Testis (tissue), 2 donors: ENCODE results near the gene CBLC.

ENCODE experiments used
- POLR2A ChIP-seq: fragments of 450-650 bp; IDR thresholded peaks from one replicate; pipeline ENCODE4 v1.6.1; 2017; ENCODE audit warnings: antibody characterized with exemption, mild to moderate bottlenecking, moderate library complexity
- TF ChIP-seq, protein P1 (sequence below), 3 experiments: fragments of 450-650 bp in 2 of 3; fragments of 200-600 bp in 1 of 3; sonication (generic) in 1 of 3; IDR thresholded peaks; one replicate each; pipeline ENCODE4 v1.5.1; 2016 to 2019; ENCODE audit warnings: antibody characterized with exemption in 3 of 3, mild to moderate bottlenecking in 2 of 3, moderate library complexity in 1 of 3

DNA sequence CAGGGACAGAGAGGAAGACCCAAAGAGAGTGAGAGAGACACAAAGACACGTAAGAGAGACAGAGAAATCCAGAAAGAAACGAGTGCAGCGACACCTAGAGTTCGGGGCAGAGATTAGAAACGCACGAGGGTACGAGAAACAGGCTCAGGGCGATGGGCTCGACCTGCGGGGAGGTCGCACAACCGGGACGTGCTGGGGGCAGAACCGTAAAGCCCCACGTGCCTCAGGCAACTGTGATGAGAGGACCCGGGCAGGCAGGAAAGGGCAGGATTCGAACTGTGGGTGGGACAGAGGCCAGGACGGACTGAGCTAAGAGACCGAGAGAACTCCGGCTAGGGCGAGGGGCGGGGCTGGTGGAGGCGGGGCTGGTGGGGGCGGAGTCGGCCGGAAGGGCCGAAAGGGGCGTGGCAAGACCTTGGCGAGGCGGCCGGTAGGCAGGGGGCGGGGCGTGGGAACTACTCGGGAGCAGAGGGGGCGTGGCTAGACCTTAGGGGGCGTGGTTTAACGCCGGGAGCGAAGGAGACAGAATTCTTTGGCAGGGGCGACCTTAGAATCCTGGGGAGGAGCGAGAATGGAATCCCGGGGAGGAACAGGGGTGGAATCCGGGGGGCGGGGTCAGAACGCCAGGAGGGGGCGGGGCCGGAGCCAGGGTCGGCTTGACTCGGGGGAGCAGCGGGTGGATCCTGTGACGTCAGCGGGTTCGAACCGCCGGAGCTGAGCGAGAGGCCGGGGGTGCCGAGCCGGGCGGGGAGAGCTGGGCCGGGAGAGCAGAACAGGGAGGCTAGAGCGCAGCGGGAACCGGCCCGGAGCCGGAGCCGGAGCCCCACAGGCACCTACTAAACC is 68.1 kb downstream of the CBLC start, which contains the start of gene NECTIN2:
- TF ChIP-seq, protein P1, sequence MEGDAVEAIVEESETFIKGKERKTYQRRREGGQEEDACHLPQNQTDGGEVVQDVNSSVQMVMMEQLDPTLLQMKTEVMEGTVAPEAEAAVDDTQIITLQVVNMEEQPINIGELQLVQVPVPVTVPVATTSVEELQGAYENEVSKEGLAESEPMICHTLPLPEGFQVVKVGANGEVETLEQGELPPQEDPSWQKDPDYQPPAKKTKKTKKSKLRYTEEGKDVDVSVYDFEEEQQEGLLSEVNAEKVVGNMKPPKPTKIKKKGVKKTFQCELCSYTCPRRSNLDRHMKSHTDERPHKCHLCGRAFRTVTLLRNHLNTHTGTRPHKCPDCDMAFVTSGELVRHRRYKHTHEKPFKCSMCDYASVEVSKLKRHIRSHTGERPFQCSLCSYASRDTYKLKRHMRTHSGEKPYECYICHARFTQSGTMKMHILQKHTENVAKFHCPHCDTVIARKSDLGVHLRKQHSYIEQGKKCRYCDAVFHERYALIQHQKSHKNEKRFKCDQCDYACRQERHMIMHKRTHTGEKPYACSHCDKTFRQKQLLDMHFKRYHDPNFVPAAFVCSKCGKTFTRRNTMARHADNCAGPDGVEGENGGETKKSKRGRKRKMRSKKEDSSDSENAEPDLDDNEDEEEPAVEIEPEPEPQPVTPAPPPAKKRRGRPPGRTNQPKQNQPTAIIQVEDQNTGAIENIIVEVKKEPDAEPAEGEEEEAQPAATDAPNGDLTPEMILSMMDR (IDR thresholded peaks at IDR 0.05), result peak; percentile 69 to 84 (median 82)
- TF ChIP-seq POLR2A, result peak; percentile 39
